GM19239 (cell line): ENCODE results near the gene TGFA.

ENCODE experiments used
- DNase-seq: peaks from one replicate; pipeline ENCODE4 v3.0.0; 2011; ENCODE audit warnings: low spot score; ENCODE audit not compliant: insufficient read length
- FAIRE-seq: peaks from 2 replicates; lab custom pipeline; 2011; peaks lifted over from hg19 to GRCh38; lab: Jason Lieb, UNC

The TGFA gene

GRCh38 chr2:70554338-70554892 is 789 bp upstream of the TGFA start:
- no peak for FAIRE-seq
- no peak for DNase-seq

- FAIRE-seq, result no peak
- DNase-seq, result no peak
Measured at GRCh38 chr2:70553334-70553583, 367 bp downstream of the TGFA start.

GRCh38 chr2:70552501-70553333 is 909 bp downstream of the TGFA start:
- FAIRE-seq (no peak), DNase-seq (no peak)

- FAIRE-seq (no peak), DNase-seq (no peak)
Measured at GRCh38 chr2:70551167-70551566, 2.5 kb downstream of the TGFA start.

- FAIRE-seq (no peak), DNase-seq (no peak)
Measured at GRCh38 chr2:70549962-70550361, 3.7 kb downstream of the TGFA start.

GRCh38 chr2:70549064-70549710 is 4.4 kb downstream of the TGFA start:
- FAIRE-seq, result no peak

GRCh38 chr2:70548233-70548632 is 5.4 kb downstream of the TGFA start:
- FAIRE-seq (no peak), DNase-seq (no peak)

More at GRCh38 chr2:70549064-70549710, 4.4 kb downstream of the TGFA start:
- no peak for DNase-seq

GRCh38 chr2:70546885-70547284 is 6.7 kb downstream of the TGFA start:
- no peak for FAIRE-seq

GRCh38 chr2:70546376-70546775 is 7.2 kb downstream of the TGFA start:
- FAIRE-seq (no peak), DNase-seq (no peak)

More at GRCh38 chr2:70546885-70547284, 6.7 kb downstream of the TGFA start:
- no peak for DNase-seq

- no peak for FAIRE-seq
- DNase-seq, result no peak
Measured at GRCh38 chr2:70541481-70542020, 12.1 kb downstream of the TGFA start.

- FAIRE-seq (no peak), DNase-seq (no peak)
Measured at GRCh38 chr2:70537840-70538239, 15.8 kb downstream of the TGFA start.

GRCh38 chr2:70536517-70537055 is 17.0 kb downstream of the TGFA start:
- DNase-seq (no peak), FAIRE-seq (no peak)

- DNase-seq (no peak), FAIRE-seq (no peak)
Measured at GRCh38 chr2:70535573-70535972, 18.1 kb downstream of the TGFA start.

- no peak for FAIRE-seq
- DNase-seq, result no peak
Measured at GRCh38 chr2:70534183-70534836, 19.3 kb downstream of the TGFA start.

GRCh38 chr2:70532244-70532935 is 21.2 kb downstream of the TGFA start:
- DNase-seq, result no peak

GRCh38 chr2:70531419-70532086 is 22.1 kb downstream of the TGFA start:
- FAIRE-seq, result no peak
- no peak for DNase-seq

More at GRCh38 chr2:70532244-70532935, 21.2 kb downstream of the TGFA start:
- no peak for FAIRE-seq

- no peak for FAIRE-seq
- no peak for DNase-seq
Measured at GRCh38 chr2:70529610-70530009, 24.0 kb downstream of the TGFA start.

- FAIRE-seq (no peak), DNase-seq (no peak)
Measured at GRCh38 chr2:70528929-70529328, 24.7 kb downstream of the TGFA start.

GRCh38 chr2:70528276-70528675 is 25.4 kb downstream of the TGFA start:
- FAIRE-seq, result no peak
- DNase-seq, result no peak
